IMR-90 (cell line): ENCODE measurements around the gene ORMDL3.

Source experiments
- CEBPB ChIP-seq: IDR thresholded peaks from 2 replicates; pipeline ENCODE4 v1.6.1; 2012; ENCODE audit warnings: low read depth, low read length, improper control_type of control experiment
- CTCF ChIP-seq: conservative IDR thresholded peaks from 2 replicates; pipeline ENCODE4 v1.5.1; 2012; ENCODE audit warnings: mild to moderate bottlenecking, low read depth, low read length, improper control_type of control experiment
- MAFK ChIP-seq: IDR thresholded peaks from 2 replicates; pipeline ENCODE4 v1.6.1; 2012; ENCODE audit warnings: low read depth, low read length, improper control_type of control experiment
- NFE2L2 ChIP-seq: fragments of 150-350 bp; IDR thresholded peaks from 2 replicates; pipeline ENCODE4 v1.6.1; 2016; ENCODE audit warnings: low read depth, mild to moderate bottlenecking, low read length
- POLR2A ChIP-seq: IDR thresholded peaks from 2 replicates; pipeline ENCODE4 v1.6.1; 2012; ENCODE audit warnings: mild to moderate bottlenecking, low read depth, low read length
- SMC3 ChIP-seq: fragments of 150-350 bp; IDR thresholded peaks from 2 replicates; pipeline ENCODE4 v1.6.1; 2016; ENCODE audit warnings: low read depth, mild to moderate bottlenecking, antibody characterized with exemption, low read length, moderate library complexity
- TF ChIP-seq, protein P1 (sequence below): fragments of 150-350 bp; IDR thresholded peaks from 2 replicates; pipeline ENCODE4 v1.6.1; 2017; ENCODE audit warnings: mild to moderate bottlenecking, antibody characterized with exemption, low read length, low read depth

DNA sequence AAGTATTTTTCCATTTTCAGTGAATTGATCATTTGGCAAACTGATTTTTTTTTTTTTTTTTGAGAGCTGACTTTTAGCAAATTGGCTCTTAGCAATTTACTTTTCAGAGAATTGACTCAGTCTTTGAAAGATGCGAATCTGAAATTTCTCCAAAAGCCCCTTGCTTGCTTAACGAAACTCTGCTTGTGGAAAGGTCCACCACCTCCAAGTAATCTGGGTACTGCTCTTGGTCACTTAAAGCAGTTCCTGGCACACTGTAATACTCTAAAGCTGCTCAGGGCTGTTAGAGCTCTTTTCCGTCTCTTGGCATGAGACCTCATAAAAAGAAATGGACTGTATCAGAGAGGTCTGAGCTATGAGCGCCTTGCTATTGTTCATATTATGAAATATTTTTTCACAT is 11.8 kb downstream of the ORMDL3 start:
- TF ChIP-seq CTCF (no peak), POLR2A (no peak), MAFK (no peak), NFE2L2 (no peak), CEBPB (no peak), SMC3 (no peak)
- TF ChIP-seq, protein P1, sequence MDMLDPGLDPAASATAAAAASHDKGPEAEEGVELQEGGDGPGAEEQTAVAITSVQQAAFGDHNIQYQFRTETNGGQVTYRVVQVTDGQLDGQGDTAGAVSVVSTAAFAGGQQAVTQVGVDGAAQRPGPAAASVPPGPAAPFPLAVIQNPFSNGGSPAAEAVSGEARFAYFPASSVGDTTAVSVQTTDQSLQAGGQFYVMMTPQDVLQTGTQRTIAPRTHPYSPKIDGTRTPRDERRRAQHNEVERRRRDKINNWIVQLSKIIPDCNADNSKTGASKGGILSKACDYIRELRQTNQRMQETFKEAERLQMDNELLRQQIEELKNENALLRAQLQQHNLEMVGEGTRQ = no peak
